ENCODE results near the gene LGALS3BP. TPM values are rescaled to one million over a fixed set of nuclear protein-coding genes. Genes with fewer than 3 reads are reported as not detected.
"Not testable (repeated sequence)": the region's sequence is repeated elsewhere in the genome, so short reads cannot be mapped to it uniquely, and the experiment has no call there.

The LGALS3BP gene
- total RNA-seq, 1 experiment from 2014 or later = 1,201 TPM

GRCh38 chr17:78960928-78961327 is 18.8 kb downstream of the LGALS3BP start:
- DNase-seq (ENCODE audit: low read depth, low spot score) = no peak
- in situ Hi-C loops (cut with HindIII; ENCODE audit: low pct_unique_long_range_greater_than_20kb, low sequenced_read_pairs) = loop anchor here (25.0 kb wide), 1 partner anchor 124 kb away; the partner anchor contains the start of gene USP36

- in situ Hi-C loops (cut with HindIII; ENCODE audit: low pct_unique_long_range_greater_than_20kb, low sequenced_read_pairs) = loop anchor here (25.0 kb wide), 1 partner anchor 123 kb away; the partner anchor contains the start of gene USP36
- DNase-seq (ENCODE audit: low read depth, low spot score) = peak; percentile 47
Measured at GRCh38 chr17:78959803-78960202, 19.9 kb downstream of the LGALS3BP start.

DNA sequence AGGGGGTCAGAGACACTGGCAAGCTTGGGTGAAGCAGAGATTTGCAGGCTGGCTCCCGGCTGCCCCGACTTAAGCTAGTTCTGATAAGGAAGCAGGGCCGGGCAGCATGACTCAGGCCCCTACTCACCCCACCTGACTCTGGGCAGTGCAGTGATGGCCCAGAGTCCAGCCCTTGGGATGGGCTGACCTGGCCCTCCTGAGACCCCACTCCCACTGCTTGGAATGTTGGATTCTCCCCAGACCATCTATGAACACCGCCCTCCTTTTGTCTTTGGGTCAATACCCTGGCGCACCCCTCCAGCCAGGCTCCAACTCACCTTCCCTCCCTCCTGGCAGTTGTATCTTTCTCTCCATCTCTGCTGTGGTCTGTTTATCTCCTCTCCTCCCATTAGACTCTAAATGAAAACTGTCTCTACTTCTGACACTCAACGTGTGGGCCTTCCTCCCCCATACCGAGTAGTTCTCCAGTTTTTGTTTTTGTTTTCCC is 21.0 kb downstream of the LGALS3BP start:
- no peak for DNase-seq (ENCODE audit: low read depth, low spot score)
- in situ Hi-C loops (cut with HindIII; ENCODE audit: low pct_unique_long_range_greater_than_20kb, low sequenced_read_pairs) = loop anchor here (25.0 kb wide), 1 partner anchor 121 kb away; the partner anchor contains the start of gene USP36

DNA sequence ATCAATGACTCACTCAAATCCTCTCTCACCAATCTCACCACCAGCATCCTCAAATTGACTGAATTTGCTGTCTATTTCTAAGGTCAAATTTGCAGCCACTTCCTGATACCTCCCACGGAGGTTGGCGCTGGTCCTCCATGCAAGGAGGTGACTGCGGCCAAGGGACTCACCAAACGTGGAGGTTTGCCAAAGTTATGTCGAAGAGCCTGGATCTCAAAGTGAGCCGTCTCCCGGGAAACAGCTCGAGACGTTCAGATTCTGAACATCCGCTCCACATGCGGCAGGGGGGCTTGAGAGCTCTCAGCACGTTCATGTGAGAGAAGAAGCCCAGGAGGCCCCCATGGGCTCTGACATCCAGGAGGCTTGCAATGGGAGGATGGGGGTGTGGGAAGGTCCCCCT is 22.6 kb downstream of the LGALS3BP start:
- no peak for DNase-seq (ENCODE audit: low read depth, low spot score)
- in situ Hi-C loops (cut with HindIII; ENCODE audit: low pct_unique_long_range_greater_than_20kb, low sequenced_read_pairs) = loop anchor here (25.0 kb wide), 1 partner anchor 120 kb away; the partner anchor contains the start of gene USP36

- in situ Hi-C loops (cut with HindIII; ENCODE audit: low pct_unique_long_range_greater_than_20kb, low sequenced_read_pairs) = loop anchor here (25.0 kb wide), 1 partner anchor 119 kb away; the partner anchor contains the start of gene USP36
- DNase-seq (ENCODE audit: low read depth, low spot score) = no peak
Measured at GRCh38 chr17:78956254-78956653, 23.5 kb downstream of the LGALS3BP start.

GRCh38 chr17:78954684-78955083 is 25.0 kb downstream of the LGALS3BP start:
- in situ Hi-C loops (cut with HindIII; ENCODE audit: low pct_unique_long_range_greater_than_20kb, low sequenced_read_pairs) = loop anchor here (25.0 kb wide), 1 partner anchor 117 kb away; the partner anchor contains the start of gene USP36
- no peak for DNase-seq (ENCODE audit: low read depth, low spot score)

DNA sequence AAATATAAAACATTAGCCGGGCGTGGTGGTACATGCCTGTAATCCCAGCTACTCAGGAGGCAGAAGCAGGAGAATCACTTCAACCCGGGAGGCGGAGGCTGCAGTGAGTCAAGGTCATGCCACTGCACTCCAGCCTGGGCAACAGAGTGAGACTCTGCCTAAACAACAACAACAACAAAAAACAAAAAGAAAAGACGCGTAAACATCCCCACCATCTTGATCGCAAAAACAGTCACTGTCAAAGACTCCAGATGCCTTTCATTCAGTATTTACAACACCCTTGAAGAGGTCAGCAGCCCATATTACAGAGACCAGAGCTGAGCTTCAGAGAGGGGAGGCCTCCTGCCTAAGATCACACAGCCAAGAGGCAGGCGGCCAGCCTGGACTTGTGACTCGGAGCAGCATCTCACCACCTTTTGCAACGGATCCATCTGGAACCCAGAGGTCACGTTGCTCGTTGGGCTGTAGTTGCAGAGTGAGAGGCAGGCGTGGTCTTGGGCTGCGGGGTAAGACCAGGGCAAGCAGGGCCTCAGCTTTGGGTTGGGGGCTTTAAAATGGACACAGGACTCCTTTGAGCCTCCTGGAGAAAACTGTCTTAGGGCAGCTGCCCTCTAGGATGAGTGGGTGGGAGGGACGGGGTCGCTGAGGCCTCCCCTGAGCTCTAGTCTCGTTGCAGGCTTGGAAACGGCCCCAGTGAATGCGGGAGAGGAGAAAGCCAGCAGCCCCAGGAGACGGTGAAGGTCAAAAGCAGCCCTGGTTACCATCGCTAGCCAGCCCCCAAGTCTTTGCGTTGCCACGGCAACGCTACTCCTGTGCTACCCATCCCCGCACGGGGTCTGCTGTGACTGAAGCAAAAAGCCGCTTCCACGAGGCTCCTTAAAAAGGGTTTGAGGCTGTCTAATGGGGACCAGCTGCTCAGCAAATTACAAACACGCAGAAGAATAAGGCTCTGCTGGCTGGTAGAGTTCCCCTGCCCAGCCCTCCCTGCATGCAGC is 26.1 kb downstream of the LGALS3BP start:
- in situ Hi-C loops (cut with HindIII; ENCODE audit: low pct_unique_long_range_greater_than_20kb, low sequenced_read_pairs) = loop anchor here (25.0 kb wide), 1 partner anchor 116 kb away; the partner anchor contains the start of gene USP36

DNA sequence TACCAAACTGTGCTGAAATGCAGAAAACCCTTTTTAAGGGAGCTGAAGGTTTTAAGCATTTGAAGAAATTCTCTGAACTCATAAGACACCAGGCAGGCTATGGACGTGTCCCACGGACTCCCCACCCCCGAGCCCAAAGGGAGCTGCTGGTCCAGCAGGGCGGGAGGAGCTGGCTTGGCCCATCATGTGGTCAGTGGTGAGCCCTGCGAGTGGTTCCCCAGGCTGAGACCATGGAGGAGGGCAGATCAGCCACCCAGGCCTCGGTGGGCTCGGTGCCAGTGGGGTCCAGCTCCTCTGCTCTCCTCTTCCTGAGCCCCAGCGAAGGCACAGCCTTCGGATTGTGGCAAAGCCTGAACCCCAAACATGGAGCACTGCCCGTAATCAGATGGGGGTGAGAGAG is 27.0 kb downstream of the LGALS3BP start:
- in situ Hi-C loops (cut with HindIII; ENCODE audit: low pct_unique_long_range_greater_than_20kb, low sequenced_read_pairs) = loop anchor here (25.0 kb wide), 1 partner anchor 115 kb away; the partner anchor contains the start of gene USP36
- DNase-seq (ENCODE audit: low read depth, low spot score) = no peak

More for the DNA sequence above, 26.1 kb downstream of the LGALS3BP start:
- DNase-seq (ENCODE audit: low read depth, low spot score) = no peak

DNA sequence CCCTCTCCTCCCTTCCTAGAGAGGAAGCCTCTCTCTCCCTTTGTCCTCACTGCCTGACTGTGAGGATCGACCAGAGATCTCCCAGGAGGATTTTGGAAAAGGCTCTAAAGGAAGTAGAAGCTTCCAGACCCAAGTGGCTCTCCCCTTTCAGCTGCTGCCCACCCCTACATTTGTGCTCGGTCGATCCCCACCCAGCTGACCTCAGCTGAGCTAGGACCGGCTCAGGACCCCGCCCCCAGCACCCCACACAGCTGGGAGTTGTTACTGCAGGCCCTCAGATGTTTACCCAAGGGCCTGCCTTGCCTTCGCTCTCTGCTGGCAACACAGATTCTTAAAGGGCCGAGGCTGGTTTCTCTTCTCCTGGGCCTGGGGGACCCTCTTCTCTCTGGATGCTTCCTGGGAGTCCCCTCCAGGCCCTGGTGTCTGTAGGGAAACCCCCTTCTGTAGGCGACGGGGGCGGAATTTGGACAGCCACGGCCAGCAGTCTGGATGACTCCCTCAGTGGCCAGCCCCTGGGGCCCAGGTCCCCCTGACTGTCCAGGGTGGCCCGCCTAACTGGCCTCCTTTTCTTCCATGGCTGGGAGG is 27.7 kb downstream of the LGALS3BP start:
- DNase-seq (ENCODE audit: low read depth, low spot score) = no peak

GRCh38 chr17:78950870-78951269 is 28.9 kb downstream of the LGALS3BP start:
- in situ Hi-C loops (cut with HindIII; ENCODE audit: low pct_unique_long_range_greater_than_20kb, low sequenced_read_pairs) = loop anchor here (25.0 kb wide), 1 partner anchor 114 kb away; the partner anchor contains the start of gene USP36
- no peak for DNase-seq (ENCODE audit: low read depth, low spot score)

More for the DNA sequence above, 27.7 kb downstream of the LGALS3BP start:
- in situ Hi-C loops (cut with HindIII; ENCODE audit: low pct_unique_long_range_greater_than_20kb, low sequenced_read_pairs) = loop anchor here (25.0 kb wide), 1 partner anchor 115 kb away; the partner anchor contains the start of gene USP36

DNA sequence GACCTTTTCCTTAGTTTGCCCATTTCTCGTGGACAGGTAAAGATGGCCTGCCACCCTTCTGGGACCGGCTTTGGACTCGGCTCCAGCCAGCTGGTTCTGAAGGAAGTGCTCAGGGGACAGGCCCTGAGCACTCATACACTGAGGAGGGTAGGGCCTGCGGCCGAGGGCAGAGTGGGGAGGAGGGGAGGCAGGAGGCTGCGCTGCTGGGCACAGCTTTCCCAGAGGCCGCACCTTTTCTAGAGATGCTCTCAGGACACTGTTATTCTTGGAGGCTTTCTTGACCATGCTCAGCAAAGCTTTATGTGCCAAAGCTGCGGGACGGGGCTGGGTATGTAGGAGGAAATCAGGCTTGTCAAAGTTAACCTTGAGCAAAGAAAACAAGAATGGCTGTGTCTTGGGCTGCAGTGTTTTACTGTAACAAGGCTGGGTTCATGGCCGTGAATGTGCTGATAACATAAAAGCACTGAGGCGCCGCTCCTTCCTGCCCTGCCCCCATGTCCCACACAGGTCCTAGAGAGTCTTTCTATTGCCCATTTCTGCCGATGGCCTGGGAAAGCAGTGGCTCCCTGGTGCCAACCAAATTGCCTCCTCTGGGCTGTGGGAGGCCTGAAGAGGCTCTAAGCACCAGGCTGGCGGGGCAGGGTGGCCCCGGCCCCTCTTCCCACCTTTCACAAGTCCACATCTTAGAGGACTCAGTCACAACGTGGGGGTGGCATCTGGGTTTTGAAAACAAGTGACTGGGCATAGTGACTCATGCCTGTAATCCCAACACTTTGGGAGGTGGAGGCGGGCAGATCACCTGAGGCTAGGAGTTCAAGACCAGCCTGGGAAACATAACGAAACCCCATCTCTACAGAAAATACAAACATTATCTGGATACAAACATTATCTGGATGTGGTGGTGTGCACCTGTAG is 32.2 kb downstream of the LGALS3BP start:
- DNase-seq (ENCODE audit: low read depth, low spot score) = no peak
- in situ Hi-C loops (cut with HindIII; ENCODE audit: low pct_unique_long_range_greater_than_20kb, low sequenced_read_pairs) = no loop called here

GRCh38 chr17:78946631-78947030 is 33.1 kb downstream of the LGALS3BP start:
- DNase-seq (ENCODE audit: low read depth, low spot score) = no peak
- in situ Hi-C loops (cut with HindIII; ENCODE audit: low pct_unique_long_range_greater_than_20kb, low sequenced_read_pairs) = no loop called here

- in situ Hi-C loops (cut with HindIII; ENCODE audit: low pct_unique_long_range_greater_than_20kb, low sequenced_read_pairs) = no loop called here
- no peak for DNase-seq (ENCODE audit: low read depth, low spot score)
Measured at GRCh38 chr17:78946131-78946530, 33.6 kb downstream of the LGALS3BP start.

DNA sequence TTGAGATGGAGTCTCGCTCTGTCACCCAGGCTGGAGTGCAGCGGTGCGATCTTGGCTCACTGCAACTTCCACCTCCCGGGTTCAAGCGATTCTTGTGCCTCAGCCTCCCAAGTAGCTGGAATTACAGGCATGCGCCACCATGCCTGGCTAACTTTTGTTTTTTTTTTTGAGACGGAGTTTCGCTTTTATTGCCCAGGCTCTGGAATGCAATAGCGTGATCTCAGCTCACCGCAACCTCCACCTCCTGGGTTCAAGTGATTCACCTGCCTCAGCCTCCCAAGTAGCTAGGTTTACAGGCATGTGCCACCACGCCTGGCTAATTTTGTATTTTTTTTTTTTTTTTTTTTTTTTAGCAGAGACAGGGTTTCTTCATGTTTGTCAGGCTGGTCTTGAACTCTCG is 34.3 kb downstream of the LGALS3BP start:
- DNase-seq (ENCODE audit: low read depth, low spot score); in situ Hi-C loops (cut with HindIII; ENCODE audit: low pct_unique_long_range_greater_than_20kb, low sequenced_read_pairs): not testable (repeated sequence)

GRCh38 chr17:78944956-78945355 is 34.8 kb downstream of the LGALS3BP start:
- no peak for DNase-seq (ENCODE audit: low read depth, low spot score)
- in situ Hi-C loops (cut with HindIII; ENCODE audit: low pct_unique_long_range_greater_than_20kb, low sequenced_read_pairs) = no loop called here

GRCh38 chr17:78944026-78944425 is 35.7 kb downstream of the LGALS3BP start:
- in situ Hi-C loops (cut with HindIII; ENCODE audit: low pct_unique_long_range_greater_than_20kb, low sequenced_read_pairs) = no loop called here
- DNase-seq (ENCODE audit: low read depth, low spot score) = no peak

DNA sequence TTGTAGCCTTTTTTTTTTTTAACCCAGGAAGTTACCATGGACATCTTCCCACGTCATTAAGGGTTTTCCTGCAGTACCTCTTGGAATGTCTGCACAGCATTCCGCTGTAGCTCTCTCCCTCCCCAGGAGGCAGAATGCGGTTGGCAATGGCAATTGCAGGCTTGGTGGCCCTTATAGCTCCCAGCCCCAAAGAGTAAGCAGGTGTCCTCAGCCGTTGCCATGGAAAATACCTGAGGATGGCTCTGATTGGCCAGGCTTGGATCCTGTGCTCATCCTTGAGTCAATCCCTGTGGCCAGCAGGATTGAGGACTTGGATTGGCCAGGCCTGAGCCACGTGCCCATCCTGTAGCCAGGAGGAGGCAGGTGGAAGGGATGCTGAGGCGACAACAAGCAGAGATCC is 39.0 kb downstream of the LGALS3BP start:
- peak; percentile 52 for DNase-seq (ENCODE audit: low read depth, low spot score)
- in situ Hi-C loops (cut with HindIII; ENCODE audit: low pct_unique_long_range_greater_than_20kb, low sequenced_read_pairs) = no loop called here

Measured in SK-MEL-5 (cell line).